Osteoblast (primary cell): ENCODE results near the gene SNRNP25. TPM values are rescaled to one million over a fixed set of nuclear protein-coding genes. Genes with fewer than 3 reads are reported as not detected.

Source experiments
- DNase-seq: peaks from one replicate; pipeline ENCODE4 v3.0.0; 2011; ENCODE audit warnings: low spot score, mixed read lengths; ENCODE audit not compliant: insufficient read length; ENCODE audit errors: missing footprints
- H2AFZ ChIP-seq: 2 replicates; pipeline ENCODE4 v1.6.0; 2011; ENCODE audit warnings: mild to moderate bottlenecking, low read length
- H3K27ac ChIP-seq: 2 replicates; pipeline ENCODE4 v1.5.1; 2011; ENCODE audit warnings: mild to moderate bottlenecking, low read depth, low read length, moderate library complexity
- H3K27me3 ChIP-seq: 2 replicates; pipeline ENCODE4 v1.6.0; 2012; ENCODE audit warnings: mild to moderate bottlenecking, control low read depth, inconsistent platforms, low read length, moderate library complexity; ENCODE audit not compliant: insufficient read depth
- H3K36me3 ChIP-seq: 2 replicates; pipeline ENCODE4 v1.5.1; 2011; ENCODE audit warnings: mild to moderate bottlenecking, low read length, control low read depth, moderate library complexity; ENCODE audit not compliant: insufficient read depth
- H3K4me1 ChIP-seq: 2 replicates; pipeline ENCODE4 v1.5.1; 2011; ENCODE audit warnings: mild to moderate bottlenecking, low read length, control low read depth, moderate library complexity; ENCODE audit not compliant: insufficient read depth
- H3K4me2 ChIP-seq: 2 replicates; pipeline ENCODE4 v1.6.0; 2011; ENCODE audit warnings: mild to moderate bottlenecking, low read length; ENCODE audit not compliant: insufficient read depth
- H3K4me3 ChIP-seq: fragments of 200-600 bp; sonication (generic); 3 replicates; pipeline ENCODE4 v1.5.1; 2012; ENCODE audit warnings: mild to moderate bottlenecking, low read length, inconsistent platforms; ENCODE audit not compliant: insufficient read depth
- H3K79me2 ChIP-seq: 2 replicates; pipeline ENCODE4 v1.6.0; 2012; ENCODE audit warnings: mild to moderate bottlenecking, low read length, control low read depth, inconsistent platforms; ENCODE audit not compliant: insufficient read depth
- H3K9me3 ChIP-seq: 2 replicates; pipeline ENCODE4 v1.5.1; 2011; ENCODE audit warnings: low read depth, low read length, control low read depth
- H4K20me1 ChIP-seq: 2 replicates; pipeline ENCODE4 v1.6.0; 2012; ENCODE audit warnings: mild to moderate bottlenecking, low read length, control low read depth; ENCODE audit not compliant: insufficient read depth
- CTCF ChIP-seq: IDR thresholded peaks from 2 replicates; pipeline ENCODE4 v1.5.1; 2011; ENCODE audit warnings: mild to moderate bottlenecking, low read depth, low read length, moderate library complexity; ENCODE audit errors: extremely low read depth
- total RNA-seq: library from RNA; depleted of rRNA; stranded (reverse); fragments of >200 nt; gene quantifications from 2 replicates; pipeline ENCODE4 v1.2.3, GENCODE V29; 2012

SNRNP25 gene
- total RNA-seq, 1 donor, result 14.5 TPM

GRCh38 chr16:71540-72401 is 18.1 kb downstream of the SNRNP25 start:
- Histone ChIP-seq H3K27ac (peak overlapping the region; percentile 56), H4K20me1 (peaks cover 47% of the 10 kb centered on the region), H3K4me3 (peak overlapping the region; percentile 93), H3K4me2 (peak overlapping the region; percentile 90), H3K4me1 (peaks cover 35% of the 10 kb centered on the region), H3K36me3 (no peaks in the 10 kb centered on the region), H2AFZ (peak overlapping the region; percentile 77), H3K9me3 (no peaks in the 10 kb centered on the region), H3K79me2 (peaks cover 53% of the 10 kb centered on the region), H3K27me3 (no peaks in the 10 kb centered on the region)
- peak; percentile 99 for DNase-seq
- no peak for TF ChIP-seq CTCF

GRCh38 chr16:72561-73548 is 19.2 kb downstream of the SNRNP25 start, which contains the start of gene RHBDF1:
Gene RHBDF1 (minus strand): TSS chr16:72631. CDS start chr16:65015, 7,616 bp downstream.
- Histone ChIP-seq H3K4me2 (peak within 1 kb of the TSS; percentile 90), H3K79me2 (peaks cover 42% of the 10 kb centered on the region), H2AFZ (peak within 1 kb of the TSS; percentile 77), H3K4me3 (peak within 1 kb of the TSS; percentile 93), H3K27ac (peak within 1 kb of the TSS; percentile 60), H4K20me1 (peaks cover 38% of the 10 kb centered on the region), H3K27me3 (no peaks in the 10 kb centered on the region), H3K9me3 (no peaks in the 10 kb centered on the region), H3K36me3 (no peaks in the 10 kb centered on the region), H3K4me1 (peaks cover 42% of the 10 kb centered on the region)
- DNase-seq, result peak; percentile 100
- no peak for TF ChIP-seq CTCF

GRCh38 chr16:74051-74746 is 20.6 kb downstream of the SNRNP25 start:
- no peak overlapping the region for H2AFZ ChIP-seq
- no peak overlapping the region for H3K4me2 ChIP-seq
- H3K79me2 ChIP-seq, result peaks cover 40% of the 10 kb centered on the region
- peaks cover 27% of the 10 kb centered on the region for H4K20me1 ChIP-seq
- H3K4me3 ChIP-seq, result no peak overlapping the region
- DNase-seq, result no peak
- H3K4me1 ChIP-seq, result peaks cover 39% of the 10 kb centered on the region
- no peaks in the 10 kb centered on the region for H3K9me3 ChIP-seq
- no peak for TF ChIP-seq CTCF
- H3K27ac ChIP-seq, result no peak overlapping the region
- no peaks in the 10 kb centered on the region for H3K27me3 ChIP-seq
- peaks cover under 1% of the 10 kb centered on the region for H3K36me3 ChIP-seq
